Stimulated activated CD4-positive, alpha-beta T cell treated with anti-CD3 and anti-CD28 coated beads, Interleukin-1b, Interleukin-23, amount 100 ng/mL, for 4 hours (primary cell): Measurements from ENCODE around the gene S100A2.

Experiments
- DNase-seq, 2 donors: peaks; one replicate each; pipeline ENCODE4 v3.0.0-alpha.2; 2020; ENCODE audit warnings: low read depth in 2 of 2

S100A2 gene

DNA sequence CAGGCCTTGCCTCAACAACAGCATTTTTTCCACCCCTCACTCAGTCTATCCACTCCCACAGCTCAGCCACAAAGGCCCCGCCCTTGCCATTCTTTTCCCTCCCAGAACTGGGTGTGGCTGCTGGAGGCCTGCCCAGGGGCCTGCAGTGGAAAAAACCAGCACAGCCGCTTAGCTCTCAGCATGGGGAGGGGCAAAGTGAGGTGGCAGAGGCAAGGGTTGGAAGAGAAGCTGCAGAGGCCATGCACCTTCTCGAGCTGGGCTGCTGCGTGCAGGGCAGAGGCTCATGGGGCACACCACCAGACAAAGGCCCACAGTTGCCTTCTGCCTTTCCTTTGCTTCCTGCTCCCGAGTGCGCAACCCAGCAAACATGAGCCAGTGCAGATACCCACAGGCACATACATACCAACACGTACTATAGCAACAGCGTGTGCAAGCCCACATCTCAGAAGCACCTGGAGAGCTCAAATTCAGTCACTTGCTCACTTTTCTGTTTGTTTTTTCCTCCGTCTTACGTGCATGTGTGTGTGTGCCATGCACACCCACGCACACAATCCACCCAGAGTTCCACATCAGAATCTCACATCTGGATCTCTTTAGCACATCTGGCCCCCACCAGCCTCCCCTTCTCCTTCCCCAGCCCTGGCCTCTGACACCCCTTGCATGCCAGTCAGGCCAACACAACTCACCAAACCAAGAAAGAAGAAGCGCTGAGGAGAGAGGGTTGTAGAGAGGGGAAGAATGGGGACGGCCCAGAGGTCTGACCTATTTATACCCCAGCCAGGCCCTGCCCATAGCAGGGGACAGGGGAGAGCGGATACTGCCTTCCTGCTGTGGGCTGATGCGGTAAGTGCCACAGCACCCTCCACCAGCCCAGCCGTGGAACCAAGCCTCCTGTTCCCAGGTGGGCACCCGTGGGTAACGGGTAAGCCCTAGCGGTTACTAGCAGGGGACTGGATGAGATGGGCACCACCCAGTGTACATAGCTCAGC is 20.3 kb downstream of the S100A2 start, which contains the start of gene S100A4:
Gene S100A4 (minus strand): TSS at position 740 of the 989 bp plus-strand sequence. CDS start 1,012 bp downstream, outside the sequence.
- peak; percentile 83 to 86 for DNase-seq

DNA sequence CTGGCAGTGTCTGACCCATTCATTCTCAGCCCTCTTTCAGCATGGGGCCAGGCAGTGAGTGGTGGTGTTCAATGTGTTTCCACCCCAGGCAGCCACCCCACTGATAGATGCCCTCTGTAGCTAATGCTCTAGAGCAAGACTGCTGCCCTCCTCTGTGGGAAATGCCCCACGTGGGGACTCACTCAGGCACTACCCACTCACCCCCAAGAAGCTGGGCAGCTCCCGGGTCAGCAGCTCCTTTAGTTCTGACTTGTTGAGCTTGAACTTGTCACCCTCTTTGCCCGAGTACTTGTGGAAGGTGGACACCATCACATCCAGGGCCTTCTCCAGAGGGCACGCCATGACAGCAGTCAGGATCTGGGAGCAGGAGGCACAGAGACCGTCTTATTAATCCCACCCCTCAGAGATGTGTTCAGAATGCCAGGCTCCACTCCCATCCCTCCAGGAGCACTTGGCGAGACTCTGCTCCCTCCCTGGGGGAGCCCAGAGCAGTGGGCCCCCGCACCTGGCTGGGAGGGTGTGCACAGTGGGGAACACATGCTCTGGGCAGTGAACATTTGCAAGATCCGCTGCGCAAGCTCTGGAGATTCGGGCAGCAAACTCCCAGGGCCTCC is 21.1 kb downstream of the S100A2 start:
- no peak for DNase-seq

DNA sequence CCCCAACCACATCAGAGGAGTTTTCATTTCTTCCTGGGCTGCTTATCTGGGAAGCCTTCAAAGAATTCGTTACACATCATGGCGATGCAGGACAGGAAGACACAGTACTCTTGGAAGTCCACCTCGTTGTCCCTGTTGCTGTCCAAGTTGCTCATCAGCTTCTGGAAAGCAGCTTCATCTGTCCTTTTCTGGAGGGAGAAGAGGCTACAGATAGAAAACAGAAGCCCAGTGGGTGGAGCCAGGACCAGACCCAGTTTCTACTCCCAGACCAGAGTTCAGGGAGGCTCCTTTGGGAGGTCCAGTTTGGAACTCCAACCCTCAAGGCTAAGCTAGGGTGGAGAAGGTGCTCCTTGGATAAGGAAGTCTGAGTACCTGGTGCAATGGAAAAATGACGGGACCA is 21.9 kb downstream of the S100A2 start:
- DNase-seq, result no peak

DNA sequence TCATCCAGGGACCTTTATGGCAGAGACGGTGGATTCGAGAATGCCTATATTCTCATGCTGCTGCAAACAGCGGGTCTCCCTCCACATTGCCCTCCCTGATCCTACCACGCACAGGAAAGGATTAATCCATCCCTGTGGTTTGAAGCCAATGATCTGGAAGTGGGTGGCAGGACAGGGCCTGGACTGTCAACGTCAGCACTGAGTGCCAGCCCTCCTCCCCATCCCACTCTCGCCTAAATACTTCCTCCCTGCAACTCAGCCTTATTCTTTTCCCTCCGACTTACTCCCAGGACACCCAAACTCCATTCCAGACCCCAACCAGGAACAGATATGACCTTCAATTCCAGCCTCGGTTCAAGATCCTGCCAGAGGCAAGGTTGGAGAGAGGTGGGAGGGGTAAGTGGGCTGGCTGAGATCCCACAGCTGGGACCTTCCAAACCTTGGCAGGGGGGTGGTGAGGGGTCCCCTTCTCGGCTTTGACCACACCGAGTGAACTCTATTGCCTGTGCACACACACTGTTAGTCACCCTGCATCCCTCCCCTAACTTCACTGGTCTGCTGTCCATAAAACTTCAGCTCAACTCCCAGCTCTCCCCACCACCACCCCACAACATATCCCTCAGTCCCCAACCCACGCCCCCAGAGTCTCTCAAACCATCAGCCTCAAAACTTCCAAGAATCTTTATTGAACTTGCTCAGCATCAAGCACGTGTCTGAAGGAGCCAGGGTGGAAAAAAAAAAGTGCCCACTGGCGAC is 22.5 kb downstream of the S100A2 start:
- DNase-seq, result no peak

DNA sequence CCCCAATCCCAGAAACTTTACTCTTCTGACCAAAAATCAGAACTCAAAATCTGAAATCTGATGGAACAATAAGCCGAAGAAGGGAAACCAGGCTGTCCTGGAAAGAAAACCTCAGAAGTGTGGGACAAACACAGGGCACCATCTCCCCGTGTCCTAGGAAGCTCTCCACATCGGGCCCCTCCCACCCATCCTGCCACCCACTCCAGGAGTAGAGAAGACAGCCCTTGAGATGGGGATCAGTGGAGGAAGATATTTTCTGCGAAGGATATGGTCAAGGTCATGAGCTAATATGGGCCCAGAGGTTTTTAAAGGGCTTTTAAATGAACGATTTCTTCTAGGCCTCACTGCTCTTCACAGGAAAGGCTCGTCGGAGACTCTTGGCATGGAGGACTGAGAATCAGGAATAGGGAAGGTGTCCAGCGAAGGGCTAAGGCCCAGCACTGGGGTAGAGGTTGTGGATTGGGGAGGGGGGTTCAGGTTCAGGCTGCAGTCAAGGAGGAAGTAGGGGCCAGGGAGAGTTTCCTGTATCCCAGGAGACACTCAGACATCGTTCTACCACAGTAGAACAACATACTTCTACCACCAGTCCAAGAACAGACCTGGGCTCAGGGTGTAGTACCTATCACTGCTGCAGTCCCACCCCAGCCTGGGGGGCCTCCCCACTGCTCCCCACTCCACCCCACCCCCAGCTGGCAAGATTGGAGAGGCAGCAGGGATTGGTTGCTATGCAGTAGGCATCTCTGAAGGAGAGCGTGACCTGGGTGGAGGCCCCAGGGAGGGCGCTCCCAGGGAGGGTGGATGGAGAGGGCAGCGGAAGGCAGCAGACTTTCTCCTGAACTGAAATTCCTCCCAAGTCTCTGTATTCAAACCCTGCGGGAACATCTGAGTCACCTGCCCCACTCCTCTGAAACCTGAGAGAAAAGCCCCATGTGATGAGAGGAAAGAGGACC is 23.7 kb downstream of the S100A2 start:
- DNase-seq, result no peak

DNA sequence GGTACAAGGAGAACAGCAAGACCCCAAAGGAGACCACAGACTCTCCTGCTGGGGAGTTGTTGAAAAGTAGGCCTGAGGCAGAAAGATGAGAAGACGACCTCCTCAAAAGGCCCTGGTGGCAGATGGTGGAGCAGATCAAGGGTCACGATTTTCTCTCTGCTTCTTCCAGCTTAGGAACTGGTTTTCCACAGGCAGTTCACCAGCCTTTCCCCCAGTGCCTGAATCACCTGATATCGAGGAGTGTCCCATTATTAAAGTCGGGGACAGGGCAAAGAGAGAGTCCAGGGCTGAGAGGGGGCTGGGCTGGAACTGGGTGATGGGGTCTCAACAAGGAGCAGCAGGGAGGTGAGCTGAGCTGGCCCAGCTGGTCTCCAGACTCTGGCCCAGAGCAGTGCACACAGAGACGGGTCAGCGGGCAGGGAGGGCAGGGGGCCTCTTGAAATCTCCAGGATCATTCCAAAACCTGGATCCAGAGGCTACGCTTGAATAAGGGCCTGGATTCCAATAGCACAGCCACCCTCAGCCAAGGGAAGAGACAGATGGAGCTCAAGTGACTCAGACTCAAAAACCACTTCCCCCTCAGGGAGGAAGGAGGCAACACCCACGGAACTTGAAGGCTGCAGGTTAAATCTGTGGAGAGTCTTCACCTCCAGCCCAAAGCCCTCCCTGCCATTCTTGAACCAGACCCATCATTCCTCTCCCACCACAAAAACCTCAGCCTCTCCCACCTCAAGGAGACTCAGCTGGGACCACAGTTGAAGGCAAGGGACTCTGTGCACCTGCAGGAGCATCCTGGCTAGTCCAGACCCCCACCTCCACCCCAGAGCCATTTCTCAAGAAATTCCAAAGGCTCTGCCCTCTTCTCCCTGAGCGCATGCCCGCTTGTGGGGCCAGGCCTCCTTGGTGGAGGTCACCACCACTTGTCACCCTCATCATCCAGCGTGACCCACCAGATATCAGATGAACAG is 25.0 kb downstream of the S100A2 start, which contains the start of gene S100A5:
Gene S100A5 (minus strand): TSS at position 541 of the 968 bp plus-strand sequence. CDS start 743 bp downstream, outside the sequence.
- DNase-seq, result peak in 1 of 2 donors; percentile 48

DNA sequence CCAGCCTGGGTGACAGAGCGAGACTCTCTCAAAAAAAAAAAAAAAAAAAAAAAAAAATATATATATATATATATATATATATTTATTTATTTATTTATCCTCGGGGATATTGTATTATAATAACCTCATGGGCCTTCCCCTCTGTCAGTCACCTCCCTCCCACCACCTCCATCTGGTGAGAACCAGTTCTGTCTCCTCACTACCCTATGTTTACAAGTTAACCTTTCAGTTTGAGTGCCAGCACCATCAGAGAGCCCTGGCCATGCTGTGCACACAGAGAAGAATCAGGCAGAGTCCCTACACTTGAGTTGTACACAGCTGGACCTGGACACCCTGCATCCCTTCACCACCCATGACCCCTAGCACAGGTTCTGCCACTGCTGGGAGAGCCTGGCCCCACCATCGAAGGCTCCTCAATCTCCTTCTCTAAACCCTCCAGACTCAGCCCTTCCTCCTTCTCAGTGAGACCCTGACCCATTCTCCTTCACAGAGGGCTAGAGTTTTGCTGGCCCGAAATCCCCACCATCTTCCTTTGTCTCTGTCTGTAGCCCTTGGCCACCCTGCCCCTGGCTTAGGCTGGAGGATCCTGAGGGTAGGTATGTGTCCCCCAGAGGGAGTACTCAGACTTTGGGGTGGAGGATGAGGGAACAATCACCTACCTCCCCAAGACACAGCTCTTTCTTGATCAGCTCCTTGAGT is 26.1 kb downstream of the S100A2 start:
- no peak for DNase-seq

DNA sequence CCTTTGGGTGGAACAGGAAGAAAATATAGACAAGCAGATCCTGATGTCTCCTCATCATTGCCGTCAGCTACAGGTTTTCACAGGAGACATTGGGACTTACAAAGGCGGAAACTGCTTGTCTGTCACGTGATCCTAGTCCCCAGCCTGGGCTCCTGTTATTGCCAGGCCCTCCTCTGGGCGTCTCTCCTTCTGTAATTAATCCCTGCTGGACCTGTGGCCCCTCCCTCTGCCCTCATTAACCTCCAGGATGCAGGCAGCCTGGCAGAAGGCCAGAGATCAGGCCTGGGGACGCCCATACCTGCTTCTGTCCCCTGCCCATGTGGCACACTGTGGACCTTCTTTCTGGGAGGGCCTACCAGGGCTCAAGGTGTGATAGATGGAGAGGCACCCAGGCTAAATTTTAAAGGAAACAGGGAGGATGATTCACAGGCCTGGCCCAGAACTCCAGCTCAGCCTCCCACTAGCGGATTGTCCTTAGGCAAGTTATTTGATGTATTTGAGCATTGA is 27.3 kb downstream of the S100A2 start:
- DNase-seq, result no peak

DNA sequence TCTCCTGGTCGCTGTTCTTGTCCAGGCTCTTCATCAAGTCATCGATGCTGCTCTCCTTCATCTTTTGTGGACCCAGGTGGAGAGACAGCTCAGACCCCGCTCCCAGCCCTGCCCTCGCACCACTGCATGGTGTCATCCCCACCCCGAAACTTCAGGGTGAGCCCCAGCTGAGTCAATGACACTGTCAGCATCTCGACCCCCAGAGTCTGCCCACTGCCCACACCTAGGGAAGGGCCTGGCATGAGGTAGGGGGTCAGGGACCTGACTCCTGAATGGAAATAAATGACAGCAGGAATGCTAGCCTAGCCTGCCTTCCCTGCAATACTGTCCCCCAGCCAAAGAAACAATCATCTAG is 28.3 kb downstream of the S100A2 start:
- no peak for DNase-seq

DNA sequence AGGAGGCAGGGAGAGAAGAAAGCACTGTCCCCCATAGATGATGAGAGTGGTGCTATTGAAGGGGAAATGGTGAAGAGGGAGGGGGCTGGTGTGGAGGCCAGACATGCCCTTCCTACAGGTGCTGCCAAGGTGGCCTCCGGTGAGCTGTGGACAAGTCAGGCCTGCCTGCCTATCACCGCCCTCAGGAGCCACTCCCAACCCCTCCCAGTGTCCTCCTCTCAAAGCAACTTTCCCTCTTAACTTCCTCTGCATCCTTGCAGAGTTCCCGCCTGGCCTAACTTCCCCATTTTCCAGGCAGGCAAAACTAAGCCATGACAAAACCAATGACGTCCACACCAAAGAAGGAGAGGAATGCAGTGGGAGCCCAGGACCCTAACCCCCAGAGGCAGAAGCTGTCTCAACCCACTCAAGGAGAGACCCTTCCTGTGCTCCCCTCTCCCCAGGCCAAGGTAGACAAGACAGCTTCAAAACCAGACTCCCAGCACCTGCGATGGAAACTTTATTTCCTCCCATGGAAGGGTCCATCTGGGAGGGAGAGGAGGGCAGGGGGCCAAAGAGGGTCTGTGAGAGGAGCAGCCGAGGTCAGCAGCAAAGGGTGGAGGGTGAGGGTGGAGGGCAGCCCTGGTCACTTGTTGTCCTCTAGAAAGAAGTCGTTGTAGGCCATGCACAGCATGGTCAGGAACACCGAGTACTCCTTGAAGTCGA is 28.8 kb downstream of the S100A2 start:
- no peak for DNase-seq

DNA sequence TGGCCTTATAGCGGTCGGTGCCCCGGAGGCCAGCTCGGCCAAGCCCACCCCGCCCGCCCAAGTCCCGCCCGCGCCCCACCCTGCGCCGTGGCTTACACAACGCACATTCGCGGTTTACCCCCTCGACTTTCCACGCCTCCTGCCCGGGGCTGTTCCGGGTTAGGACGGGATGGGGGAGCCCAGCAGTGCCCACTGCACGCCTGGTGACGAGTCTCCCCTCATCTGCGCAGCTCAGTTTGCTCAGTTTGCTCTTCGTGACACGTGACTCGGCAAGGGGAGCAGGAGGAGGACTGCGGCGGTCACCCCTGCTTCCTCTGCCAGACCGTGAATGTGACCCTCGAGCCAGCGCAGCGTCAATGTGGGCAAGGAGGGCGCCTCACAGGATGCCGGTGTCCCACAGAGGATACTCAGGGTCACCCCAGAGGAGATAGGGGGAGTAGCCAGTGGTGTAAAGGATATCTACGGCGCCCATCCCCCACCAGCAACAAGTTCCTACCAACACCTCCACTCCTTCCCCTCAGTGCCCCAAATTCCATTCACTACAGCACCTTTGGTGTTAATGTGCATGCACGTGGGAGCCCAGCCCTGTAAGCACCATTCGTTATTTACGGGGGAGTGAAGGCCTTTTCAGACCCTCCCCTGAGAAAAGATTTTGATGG is 29.5 kb downstream of the S100A2 start:
- DNase-seq, result peak; percentile 62 to 69

DNA sequence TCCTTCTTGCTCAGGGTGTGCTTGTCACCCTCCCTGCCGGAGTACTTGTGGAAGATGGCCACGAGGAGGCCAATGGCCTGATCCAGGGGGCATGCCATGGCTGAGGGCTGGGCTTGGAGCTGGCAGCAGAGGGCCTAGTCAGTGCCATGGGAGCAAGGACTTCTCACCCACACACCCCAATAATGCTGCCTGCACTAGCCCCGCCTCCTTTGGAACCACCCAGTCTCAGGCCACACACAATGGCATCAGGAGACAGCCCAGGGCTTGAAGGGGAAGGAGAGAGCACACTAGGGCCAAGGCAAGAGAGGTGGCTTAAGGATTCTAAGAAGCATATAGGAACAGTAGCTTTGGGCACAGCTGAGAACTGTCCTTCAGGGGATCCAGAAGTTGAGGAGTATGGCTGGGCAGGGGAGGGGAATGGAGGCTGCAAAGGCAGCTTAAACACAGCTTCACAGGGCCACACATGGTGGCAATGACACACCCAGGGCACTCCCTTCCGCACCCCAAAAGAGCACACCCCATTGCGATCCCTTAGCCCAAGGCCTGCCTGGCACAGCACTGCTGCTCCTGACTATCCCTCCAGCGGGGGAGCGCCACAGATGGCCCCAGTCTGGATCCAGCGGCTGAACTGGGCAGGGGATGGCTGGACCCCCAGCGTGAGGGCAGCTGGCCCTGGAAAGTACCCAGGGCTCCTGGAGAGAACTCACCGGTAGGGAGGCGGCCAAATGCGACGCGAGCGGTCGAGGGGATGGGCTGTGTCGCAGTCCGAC is 30.2 kb downstream of the S100A2 start, which contains the start of gene S100A6:
Gene S100A6 (minus strand): TSS at position 750 of the 770 bp plus-strand sequence. CDS start 652 bp downstream, at position 98.
- DNase-seq, result no peak

DNA sequence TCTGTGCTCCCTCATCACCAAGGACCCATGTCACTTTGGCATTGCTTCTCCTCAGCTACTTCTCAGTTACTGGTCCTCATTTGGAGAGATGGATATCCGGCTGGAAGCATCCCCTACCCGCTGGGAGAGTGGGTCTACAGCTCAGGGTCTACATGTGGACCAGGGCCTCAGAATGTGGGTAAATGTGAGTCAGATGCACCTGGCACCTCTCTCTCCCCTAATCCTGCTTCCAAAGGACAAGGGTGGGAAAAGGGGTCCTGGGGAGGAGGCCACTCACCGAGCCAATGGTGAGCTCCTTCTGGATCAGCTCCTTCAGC is 30.8 kb downstream of the S100A2 start:
- DNase-seq, result no peak

DNA sequence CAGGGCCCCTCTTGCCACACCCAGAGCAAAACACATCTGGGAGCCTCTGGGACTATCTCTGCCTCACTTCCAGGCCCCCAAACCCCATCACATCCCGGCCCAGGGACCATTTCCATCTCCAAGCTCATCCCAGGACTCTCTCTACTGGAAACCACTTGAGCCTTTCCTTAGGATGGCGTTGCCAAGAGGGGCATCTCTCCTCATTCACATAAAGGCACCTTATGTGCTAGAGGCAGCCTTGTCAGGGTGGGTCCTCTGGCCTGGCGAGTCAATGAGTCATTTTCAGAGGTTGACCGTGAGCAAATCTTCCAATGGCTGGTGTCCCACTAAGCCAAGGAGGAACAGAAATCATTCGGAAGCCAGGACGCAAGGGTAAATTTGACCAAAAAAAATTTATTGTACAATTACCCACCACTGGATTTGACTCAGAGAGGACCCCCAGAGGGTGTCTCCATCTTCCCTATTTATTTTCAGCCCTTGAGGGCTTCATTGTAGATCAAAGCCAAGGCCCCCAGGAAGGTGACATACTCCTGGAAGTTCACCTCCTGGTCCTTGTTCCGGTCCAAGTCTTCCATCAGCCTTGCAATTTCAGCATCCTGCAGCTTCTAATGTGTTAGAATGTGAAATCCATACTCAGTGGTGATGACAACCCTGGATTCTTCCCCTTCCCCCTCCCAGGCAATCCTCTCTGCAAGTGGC is 31.3 kb downstream of the S100A2 start:
- DNase-seq, result no peak

DNA sequence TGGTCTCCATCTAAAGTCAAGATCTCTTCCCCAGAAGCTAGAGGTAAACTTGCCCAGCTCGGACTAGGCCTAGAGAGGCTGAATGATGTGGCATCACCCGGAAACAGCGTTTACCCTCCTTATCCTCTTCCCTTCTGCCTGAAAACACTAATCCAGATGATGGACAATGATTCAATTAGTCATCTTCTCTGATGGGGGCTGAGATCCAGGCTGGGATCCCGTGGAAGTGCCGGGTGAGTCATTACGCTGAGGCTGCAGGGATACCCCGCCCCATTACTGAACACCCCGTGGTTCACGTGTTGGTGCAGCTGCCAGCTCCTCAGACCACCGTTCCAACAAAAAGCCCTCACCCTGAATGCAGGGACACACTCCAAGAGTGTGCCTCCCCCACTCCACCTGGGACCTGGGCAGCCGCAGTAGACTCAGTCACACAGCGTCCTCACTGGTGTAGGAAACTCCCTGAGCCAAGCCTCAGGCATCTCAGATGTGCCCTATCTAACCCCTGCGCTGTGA is 31.9 kb downstream of the S100A2 start:
- DNase-seq, result no peak
